ENCODE results near the gene LINGO3.

DNA sequence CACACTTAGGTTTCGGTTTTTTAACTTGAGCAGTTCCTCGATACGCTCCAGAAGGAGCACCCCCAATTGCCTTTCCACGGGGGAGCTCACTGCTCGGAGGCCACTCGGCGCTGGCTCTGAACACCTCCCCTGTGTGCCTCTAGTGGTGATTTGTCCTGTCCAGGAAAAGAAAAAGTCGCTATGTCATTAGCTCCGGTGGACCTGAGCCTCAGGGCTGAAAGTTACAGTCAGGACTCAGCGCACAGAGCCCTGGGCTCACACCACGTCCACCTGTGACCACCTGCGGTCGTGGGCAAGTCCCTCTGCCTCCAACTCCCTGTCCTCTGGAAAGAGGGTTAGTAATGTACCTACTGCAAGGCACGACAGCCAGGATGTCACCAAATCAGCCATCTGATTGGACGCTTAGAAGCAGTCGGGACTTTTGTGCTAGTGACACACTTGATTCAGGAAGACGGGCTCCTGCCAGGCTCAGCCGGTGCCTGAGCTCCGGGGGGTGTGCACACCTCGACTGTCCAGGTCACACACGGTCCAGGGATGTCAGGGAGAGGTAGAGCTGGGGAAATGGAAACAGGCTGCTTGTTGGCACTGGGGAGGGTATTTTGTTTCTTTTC is 48.2 kb upstream of the LINGO3 start:
- no peak for TF ChIP-seq POLR2A (IDR thresholded peaks at IDR 0.05; ENCODE audit: low read depth, low read length)
- no peak for TF ChIP-seq TAF1 (IDR thresholded peaks at IDR 0.05; ENCODE audit: low read depth, low read length)
- no peak for TF ChIP-seq POLR2AphosphoS5 (IDR thresholded peaks at IDR 0.05; ENCODE audit: low read depth, low read length)
- no peak for TF ChIP-seq SPI1 (IDR thresholded peaks at IDR 0.05; ENCODE audit: low read depth, low read length)
- no peak for TF ChIP-seq POU2F2 (IDR thresholded peaks at IDR 0.05; ENCODE audit: low read depth, low read length)
- TF ChIP-seq PAX5 (IDR thresholded peaks at IDR 0.05; ENCODE audit: insufficient read depth, low read length, severe bottlenecking), result no peak

All from GM12891 (cell line).